HL-60 (cell line): Measurements from ENCODE around the gene AGXT2.

Experiments
- DNase-seq, 2 experiments: peaks; one replicate each; pipeline ENCODE4 v3.0.0-alpha.2; 2010 to 2020; ENCODE audit warnings: low read depth in 1 of 2, low spot score in 1 of 2
- H3K27ac ChIP-seq: fragments of 250-450 bp; sonication (Bioruptor Pico); replicated peaks from 2 replicates; pipeline ENCODE4 v1.5.1; 2020; ENCODE audit warnings: mild to moderate bottlenecking, moderate library complexity
- H3K27me3 ChIP-seq: fragments of 250-450 bp; sonication (Bioruptor Pico); 2 replicates; pipeline ENCODE4 v1.5.1; 2021; ENCODE audit warnings: mild to moderate bottlenecking, moderate library complexity; ENCODE audit not compliant: insufficient read depth, poor library complexity, severe bottlenecking
- H3K4me3 ChIP-seq: replicated peaks from 2 replicates; pipeline ENCODE4 v1.5.1; 2011; ENCODE audit warnings: mild to moderate bottlenecking, control low read depth, low read length; ENCODE audit not compliant: insufficient read depth
- GABPA ChIP-seq: IDR thresholded peaks from 2 replicates; pipeline ENCODE4 v1.6.1; 2012; ENCODE audit warnings: low read depth
- POLR2AphosphoS5 ChIP-seq: IDR thresholded peaks from 2 replicates; pipeline ENCODE4 v1.6.1; 2012; ENCODE audit warnings: low read depth
- REST ChIP-seq: IDR thresholded peaks from 2 replicates; pipeline ENCODE4 v1.6.1; 2012; ENCODE audit warnings: low read depth; ENCODE audit not compliant: insufficient replicate concordance
- SPI1 ChIP-seq: IDR thresholded peaks from 2 replicates; pipeline ENCODE4 v1.6.1; 2012; ENCODE audit warnings: low read depth, mild to moderate bottlenecking, borderline replicate concordance
- TF ChIP-seq, protein P1 (sequence below): IDR thresholded peaks from one replicate; pipeline ENCODE4 v1.5.1; 2011; ENCODE audit warnings: low read length, control low read depth, inconsistent platforms; ENCODE audit not compliant: insufficient read depth

Gene AGXT2

GRCh38 chr5:35050541-35051126 is 2.9 kb upstream of the AGXT2 start:
- no peak for DNase-seq
- H3K4me3 ChIP-seq: no peak overlapping the region
- TF ChIP-seq SPI1 (no peak), POLR2AphosphoS5 (no peak), REST (no peak), GABPA (no peak)
- TF ChIP-seq, protein P1, sequence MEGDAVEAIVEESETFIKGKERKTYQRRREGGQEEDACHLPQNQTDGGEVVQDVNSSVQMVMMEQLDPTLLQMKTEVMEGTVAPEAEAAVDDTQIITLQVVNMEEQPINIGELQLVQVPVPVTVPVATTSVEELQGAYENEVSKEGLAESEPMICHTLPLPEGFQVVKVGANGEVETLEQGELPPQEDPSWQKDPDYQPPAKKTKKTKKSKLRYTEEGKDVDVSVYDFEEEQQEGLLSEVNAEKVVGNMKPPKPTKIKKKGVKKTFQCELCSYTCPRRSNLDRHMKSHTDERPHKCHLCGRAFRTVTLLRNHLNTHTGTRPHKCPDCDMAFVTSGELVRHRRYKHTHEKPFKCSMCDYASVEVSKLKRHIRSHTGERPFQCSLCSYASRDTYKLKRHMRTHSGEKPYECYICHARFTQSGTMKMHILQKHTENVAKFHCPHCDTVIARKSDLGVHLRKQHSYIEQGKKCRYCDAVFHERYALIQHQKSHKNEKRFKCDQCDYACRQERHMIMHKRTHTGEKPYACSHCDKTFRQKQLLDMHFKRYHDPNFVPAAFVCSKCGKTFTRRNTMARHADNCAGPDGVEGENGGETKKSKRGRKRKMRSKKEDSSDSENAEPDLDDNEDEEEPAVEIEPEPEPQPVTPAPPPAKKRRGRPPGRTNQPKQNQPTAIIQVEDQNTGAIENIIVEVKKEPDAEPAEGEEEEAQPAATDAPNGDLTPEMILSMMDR: no peak
- H3K27ac ChIP-seq: no peak overlapping the region
- no peaks in the 10 kb centered on the region for H3K27me3 ChIP-seq

DNA sequence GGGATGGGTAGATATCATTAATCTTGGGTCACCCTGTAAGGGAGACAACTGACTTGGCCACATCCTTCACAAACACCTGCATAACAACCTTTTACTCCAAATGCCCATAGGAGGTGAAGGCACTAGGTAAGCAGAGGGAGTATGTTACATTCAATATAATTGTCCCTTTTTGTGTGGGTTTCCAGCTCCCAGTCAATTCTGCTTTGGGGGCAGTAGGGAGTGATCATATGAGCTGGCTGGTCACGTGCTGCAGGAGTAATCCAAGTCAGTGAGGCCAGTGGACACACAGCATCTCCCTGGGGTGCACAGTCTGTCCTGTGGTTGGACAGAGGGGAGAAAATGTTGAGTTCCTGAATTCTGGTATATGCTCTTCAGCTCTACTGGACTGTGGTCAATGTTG is 1.2 kb upstream of the AGXT2 start:
- Histone ChIP-seq H3K27ac (no peak overlapping the region), H3K27me3 (no peaks in the 10 kb centered on the region), H3K4me3 (no peak overlapping the region)
- DNase-seq: no peak
- TF ChIP-seq REST (no peak), SPI1 (no peak), GABPA (no peak), POLR2AphosphoS5 (no peak)
- TF ChIP-seq, protein P1: no peak

DNA sequence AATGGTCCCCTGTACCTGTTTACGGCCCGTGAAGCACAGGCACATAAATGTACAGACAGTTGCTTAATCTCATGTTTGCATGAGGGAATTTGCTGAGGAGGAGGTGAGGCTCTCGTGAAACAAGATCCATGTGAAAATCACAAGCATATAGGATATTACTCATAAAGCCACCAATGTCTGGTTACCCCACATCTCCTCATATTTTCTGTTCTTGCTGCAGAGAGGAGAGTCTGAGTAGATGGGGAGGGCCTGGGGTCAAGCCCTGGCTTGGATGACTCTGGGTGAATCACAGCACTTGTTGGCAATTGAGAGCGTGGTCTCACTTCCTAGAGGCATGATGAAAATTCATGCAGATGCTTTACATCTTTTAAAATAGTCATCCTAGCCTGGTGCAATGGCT is 975 bp downstream of the AGXT2 start:
- H3K4me3 ChIP-seq: no peak overlapping the region
- DNase-seq: no peak
- H3K27ac ChIP-seq: no peak overlapping the region
- no peak for TF ChIP-seq REST
- TF ChIP-seq, protein P1: no peak
- no peak for TF ChIP-seq POLR2AphosphoS5
- H3K27me3 ChIP-seq: no peaks in the 10 kb centered on the region
